Measurements from ENCODE around the gene GLRX5.
"Not testable (repeated sequence)": the region's sequence is repeated elsewhere in the genome, so short reads cannot be mapped to it uniquely, and the experiment has no call there.

Gene GLRX5

DNA sequence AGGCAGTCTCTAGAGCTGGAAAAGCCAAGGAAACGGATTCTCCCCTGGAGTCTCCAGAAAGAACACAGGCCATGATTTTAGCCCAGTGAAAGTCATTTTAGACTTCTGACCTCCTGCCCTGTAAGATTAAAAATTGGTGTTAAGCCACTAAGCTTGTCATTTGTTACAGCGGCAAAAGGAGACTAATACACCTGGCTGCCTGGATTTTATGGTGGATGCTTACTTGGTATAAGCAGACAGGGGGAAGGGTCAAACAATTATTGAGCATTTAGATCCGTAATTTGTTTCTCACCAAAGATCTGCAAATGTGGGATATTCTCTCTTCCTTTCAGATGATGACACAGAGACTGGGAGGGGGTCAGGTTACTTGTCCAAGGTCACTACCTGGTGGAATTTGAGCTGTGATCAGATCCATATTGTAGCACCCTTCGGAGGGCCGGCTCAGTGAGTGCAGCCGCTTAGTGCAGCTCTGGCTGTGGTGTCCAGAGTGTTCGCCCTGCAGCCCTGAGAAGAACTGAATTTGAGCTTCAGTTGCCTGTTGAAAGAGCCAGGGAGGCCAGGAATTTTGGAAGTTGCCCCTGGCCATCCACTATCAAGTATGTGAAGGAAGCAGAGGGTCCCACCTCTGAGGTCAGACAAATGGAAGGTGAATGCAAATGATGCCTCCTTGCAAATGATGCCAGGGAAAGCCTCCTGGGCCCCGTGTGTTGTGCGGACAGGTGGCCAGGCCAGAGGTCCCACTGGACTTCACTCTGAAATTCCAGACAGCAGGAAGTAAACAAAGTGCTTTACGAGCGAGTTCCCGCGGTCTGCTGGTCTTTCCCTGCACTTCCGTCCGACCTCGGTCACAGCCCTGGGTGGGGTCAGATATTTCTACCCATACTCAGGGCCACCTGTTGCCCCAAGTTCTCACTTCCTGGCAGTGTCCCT is 15.1 kb downstream of the GLRX5 start:
- in situ Hi-C loops (cut with HindIII; ENCODE audit: low sequenced_read_pairs) = loop anchor here (10.0 kb wide), 1 partner anchor 75 kb away; no protein-coding TSS in a partner anchor

DNA sequence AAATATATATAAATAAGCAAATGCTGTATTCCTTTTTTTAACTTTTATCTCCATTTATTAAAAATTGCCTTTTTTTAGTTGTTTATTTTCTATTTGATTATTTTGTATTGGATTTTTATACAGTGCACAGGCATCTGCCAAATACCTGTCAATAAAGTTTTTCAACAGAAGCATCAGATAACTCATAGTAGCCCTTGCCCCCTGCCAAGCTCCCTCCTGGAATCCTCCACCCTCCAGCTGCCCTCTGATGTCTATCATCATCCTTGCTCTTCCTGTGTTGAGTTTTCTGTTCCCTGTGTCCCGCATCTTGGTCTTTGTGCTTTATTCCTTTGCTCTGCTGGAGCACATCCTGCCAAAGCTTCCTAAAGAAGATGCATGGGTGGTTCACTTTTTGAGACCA is 16.6 kb downstream of the GLRX5 start:
- in situ Hi-C loops (cut with HindIII; ENCODE audit: low sequenced_read_pairs) = no loop called here

- in situ Hi-C loops (cut with HindIII; ENCODE audit: low sequenced_read_pairs) = no loop called here
These were observed 18.3 kb downstream of the GLRX5 start for GRCh38 chr14:95553141-95553540.

DNA sequence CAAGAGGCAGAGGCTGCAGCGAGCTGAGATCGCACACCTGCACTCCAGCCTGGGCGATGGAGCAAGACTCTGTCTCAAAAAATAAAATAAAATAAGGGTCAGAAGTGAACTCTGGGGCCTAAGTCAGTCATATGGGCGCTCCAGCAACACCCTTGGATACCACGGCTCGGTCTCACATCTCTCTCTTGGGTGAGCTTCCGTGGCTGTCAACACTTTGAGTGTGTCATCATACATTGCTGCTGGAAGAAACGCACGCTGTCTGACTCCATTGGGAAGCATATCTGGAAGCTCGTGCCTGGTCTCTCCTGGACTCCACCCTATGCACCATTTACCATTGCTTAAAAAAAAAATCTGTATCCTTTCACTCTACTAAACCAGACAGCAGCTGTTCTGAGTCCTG is 20.2 kb downstream of the GLRX5 start:
- in situ Hi-C loops (cut with HindIII; ENCODE audit: low sequenced_read_pairs) = no loop called here

GRCh38 chr14:95557291-95557690 is 22.4 kb downstream of the GLRX5 start:
- in situ Hi-C loops (cut with HindIII; ENCODE audit: low sequenced_read_pairs) = no loop called here

- in situ Hi-C loops (cut with HindIII; ENCODE audit: low sequenced_read_pairs) = no loop called here
These were observed 23.0 kb downstream of the GLRX5 start for GRCh38 chr14:95557832-95558231.

DNA sequence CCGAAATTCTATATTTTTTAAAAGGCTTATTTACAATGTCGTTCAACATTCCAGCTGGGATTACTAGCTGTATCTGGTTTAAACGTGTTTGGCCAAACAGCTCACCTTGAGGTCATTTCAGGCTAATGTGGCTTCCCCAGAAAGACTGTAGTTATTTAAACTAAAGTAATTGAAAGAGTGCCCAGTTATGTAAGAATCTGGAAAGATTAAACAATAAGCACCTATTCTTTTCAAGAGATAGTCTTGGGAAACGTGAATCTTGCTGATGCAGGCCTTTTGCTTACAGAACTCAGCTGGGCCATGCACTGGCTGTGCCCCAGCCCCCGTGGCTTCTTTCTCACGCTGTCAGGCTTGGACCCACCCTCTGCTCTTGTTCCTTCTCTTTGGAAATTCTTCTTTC is 24.4 kb downstream of the GLRX5 start:
- in situ Hi-C loops (cut with HindIII; ENCODE audit: low sequenced_read_pairs) = no loop called here

DNA sequence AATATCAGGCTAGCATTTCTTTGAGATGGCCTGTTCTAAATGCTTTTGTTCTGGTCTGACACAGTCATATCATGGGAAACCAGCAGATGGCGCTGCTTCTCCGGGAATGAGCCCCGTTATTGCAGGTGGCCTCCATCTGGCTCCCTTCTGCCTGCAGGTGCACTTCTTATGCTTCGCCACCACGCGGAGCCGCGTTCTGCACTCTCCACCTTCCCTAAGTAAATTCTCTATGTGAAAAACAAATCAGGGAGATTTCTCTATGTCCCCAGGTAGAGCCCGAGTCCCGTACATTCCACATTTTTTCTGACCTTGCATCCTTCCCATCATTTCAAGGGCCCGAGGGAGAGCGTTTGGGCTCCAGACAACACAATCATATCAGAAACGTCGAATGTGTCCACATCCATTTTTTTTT is 26.2 kb downstream of the GLRX5 start:
- in situ Hi-C loops (cut with HindIII; ENCODE audit: low sequenced_read_pairs) = loop anchor here (10.0 kb wide), 1 partner anchor 74 kb away; no protein-coding TSS in a partner anchor

DNA sequence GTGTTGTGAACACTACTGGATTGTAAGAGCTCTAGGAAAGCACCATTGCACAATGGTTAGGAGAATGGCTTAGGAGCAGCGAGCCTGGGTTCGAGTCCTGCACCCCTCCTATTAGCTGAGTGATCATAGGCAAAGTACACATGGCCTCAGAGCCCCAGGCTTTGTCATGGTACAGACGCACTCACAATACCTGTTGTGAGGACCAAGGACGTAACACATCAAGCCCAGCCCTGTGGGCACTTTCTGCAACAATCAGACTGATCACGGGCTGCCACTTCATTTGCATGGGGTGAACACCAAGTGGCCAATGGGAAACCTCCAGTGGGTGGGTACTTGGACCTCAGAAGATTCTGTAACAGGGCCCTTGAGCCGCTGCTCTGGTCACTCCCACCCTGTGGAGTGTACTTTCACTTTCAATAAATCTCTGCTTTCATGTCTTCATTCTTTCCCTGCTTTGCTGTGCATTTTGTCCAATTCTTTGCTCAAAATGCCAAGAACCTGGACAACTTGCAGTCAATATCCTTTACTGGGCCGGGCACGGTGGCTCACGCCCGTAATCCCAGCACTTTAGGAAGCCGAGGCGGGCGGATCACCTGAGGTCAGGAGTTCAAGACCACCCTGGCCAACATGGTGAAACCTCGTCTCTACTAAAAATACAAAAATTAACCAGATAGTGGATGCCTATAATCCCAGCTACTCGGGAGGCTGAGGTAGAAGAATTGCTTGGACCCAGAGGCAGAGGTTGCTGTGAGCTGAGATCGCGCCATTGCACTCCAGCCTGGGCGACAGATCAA is 28.2 kb downstream of the GLRX5 start:
- in situ Hi-C loops (cut with HindIII; ENCODE audit: low sequenced_read_pairs) = loop anchor here (10.0 kb wide), 1 partner anchor 72 kb away; no protein-coding TSS in a partner anchor

DNA sequence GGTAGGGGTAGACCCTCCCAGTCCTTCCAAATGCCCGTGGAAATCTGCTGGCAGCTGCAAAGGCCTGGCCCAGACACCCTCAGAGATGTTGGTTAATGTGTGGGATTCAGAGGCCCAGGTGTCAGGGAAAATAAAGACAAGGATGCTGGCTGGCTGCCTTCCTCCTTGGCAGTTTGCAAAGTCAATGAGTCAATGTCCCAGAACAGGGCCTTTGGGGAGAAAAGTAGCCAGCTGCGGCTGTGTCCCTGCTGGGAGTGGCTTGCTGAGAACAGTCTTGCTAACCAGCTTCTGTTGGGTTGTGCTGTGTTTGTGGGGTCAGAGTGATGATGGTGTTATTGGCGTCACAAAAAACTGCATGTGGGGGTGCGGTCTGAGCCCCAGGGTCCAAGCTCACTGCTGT is 29.2 kb downstream of the GLRX5 start:
- in situ Hi-C loops (cut with HindIII; ENCODE audit: low sequenced_read_pairs) = loop anchor here (10.0 kb wide), 1 partner anchor 71 kb away; no protein-coding TSS in a partner anchor

DNA sequence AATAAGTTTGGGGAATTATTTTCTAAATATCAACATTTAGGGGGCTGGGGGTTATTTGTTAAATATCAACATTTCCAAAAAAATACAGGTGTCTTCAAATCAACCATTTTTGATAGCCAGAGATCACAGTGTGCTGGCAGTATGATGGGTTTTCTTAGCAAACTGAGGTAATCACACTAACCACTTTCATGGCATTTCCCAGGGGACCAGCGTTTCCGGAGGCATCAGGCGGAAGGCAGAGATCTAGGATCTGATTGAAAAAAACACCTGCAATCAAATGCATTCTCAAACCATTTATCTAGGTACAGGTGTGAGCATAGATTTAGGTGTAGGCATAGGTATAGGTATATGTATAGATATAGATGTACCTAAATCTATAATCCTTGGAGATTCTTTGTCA is 34.6 kb downstream of the GLRX5 start:
- in situ Hi-C loops (cut with HindIII; ENCODE audit: low sequenced_read_pairs) = loop anchor here (10.0 kb wide), 1 partner anchor 65 kb away; no protein-coding TSS in a partner anchor

DNA sequence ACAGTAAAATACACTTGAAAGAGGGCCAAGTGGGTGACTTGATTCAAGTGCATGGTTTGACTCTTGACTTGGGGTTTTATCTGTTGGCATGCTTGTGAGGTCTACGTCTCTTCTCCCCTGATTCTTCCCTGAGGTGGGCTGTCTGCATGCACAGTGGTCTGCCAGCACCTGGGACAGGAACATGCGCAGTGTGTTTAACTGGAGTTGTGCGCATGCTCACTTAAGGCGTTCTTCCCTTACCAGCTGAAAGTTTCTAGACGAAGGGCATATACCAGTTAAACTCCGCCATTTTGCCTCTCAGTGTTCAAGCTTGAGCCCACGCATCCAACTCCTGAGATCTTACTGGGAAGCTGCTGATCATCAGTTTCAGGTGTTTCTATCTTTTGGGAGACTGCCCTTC is 38.5 kb downstream of the GLRX5 start:
- in situ Hi-C loops (cut with HindIII; ENCODE audit: low sequenced_read_pairs) = no loop called here

DNA sequence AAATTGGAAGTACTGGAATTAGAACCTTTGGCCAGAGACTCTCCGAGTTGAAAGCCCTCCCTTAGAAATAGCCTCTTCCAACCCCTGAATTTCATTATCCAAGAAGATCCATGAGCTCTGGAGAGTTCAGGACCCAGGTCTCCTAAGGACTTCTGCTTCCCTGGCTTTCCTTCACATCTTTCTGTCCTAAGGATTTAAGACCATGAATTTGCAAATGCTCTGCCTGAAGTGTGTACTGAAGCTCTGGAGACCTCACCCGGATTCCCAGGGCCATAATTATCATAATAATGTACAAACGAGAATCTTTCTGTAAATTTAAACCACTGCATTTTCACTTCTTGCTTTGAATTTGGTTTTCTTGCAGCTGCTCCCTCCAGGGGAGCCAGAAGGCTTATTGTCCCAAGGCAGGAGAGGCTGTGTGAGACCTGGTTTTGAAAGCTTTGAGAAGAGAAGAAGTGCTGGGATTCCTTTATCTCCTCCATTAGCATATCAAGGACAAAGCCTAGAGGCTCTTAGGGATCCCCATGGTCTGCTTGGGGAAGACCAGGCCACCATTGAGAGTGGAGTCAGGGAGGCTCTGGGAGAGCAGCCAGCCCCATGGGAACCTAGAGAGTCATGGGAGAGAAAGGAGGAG is 41.1 kb downstream of the GLRX5 start:
- in situ Hi-C loops (cut with HindIII; ENCODE audit: low sequenced_read_pairs) = no loop called here

DNA sequence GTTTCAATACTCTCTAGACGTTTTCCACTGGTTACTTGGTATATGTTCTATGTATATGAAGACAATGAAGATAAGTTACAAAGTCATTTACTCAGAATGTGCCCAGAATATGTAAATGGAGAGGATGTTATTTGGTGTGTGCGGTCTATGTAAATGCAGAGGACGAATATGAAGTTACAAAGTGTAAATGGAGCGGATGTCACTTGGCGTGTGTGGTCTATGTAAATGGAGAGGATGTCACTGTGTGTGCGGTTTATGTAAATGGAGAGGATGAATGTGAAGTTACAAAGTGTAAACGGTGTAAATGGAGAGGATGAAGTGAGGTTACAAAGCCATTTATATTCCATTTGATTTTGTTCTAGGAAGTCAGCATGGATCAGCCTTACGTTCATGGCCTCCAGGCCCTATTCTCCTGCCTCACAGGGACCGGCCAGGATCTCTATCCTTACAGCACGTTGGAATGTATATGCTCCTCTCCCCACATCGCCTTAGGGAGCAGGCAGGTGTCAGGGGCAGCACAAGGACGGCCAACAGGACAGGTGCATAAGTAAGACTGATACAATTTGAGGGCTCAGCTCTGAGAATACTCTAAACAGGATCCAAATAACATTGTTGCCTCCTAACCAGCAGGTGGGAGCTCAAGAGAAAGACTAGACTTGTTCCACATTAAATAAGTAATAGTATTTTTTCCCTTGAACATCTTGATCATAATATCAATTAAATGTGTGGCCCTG is 42.4 kb downstream of the GLRX5 start:
- in situ Hi-C loops (cut with HindIII; ENCODE audit: low sequenced_read_pairs) = no loop called here

DNA sequence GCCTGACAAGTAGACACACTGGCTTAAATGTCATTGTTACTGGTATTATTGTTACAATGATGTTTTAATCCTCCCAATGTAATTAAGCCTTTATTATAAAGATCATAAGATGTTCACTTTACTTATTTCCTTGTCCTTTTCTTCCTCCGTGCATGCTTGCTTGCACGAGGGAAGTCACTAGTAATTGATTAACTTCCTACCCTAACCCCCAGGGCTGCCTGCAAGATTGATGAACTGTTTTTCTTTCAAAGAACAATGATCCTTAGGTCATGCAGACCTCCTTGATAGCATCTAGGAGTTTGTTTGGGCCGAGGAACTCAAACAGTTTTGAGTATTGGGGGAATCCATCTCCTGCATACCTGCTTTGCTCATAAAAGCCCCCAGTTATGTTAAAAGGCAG is 43.0 kb downstream of the GLRX5 start:
- in situ Hi-C loops (cut with HindIII; ENCODE audit: low sequenced_read_pairs) = no loop called here

GRCh38 chr14:95583836-95584617 is 49.2 kb downstream of the GLRX5 start:
- in situ Hi-C loops (cut with HindIII; ENCODE audit: low sequenced_read_pairs) = not testable (repeated sequence)

GRCh38 chr14:95585953-95586620 is 51.2 kb downstream of the GLRX5 start:
- in situ Hi-C loops (cut with HindIII; ENCODE audit: low sequenced_read_pairs) = no loop called here

- in situ Hi-C loops (cut with HindIII; ENCODE audit: low sequenced_read_pairs) = not testable (repeated sequence)
These were observed 56.3 kb downstream of the GLRX5 start for GRCh38 chr14:95591182-95591581.

All from DLD1 (cell line).